Keratinocyte (primary cell): Measurements from ENCODE around the gene INKA2.

Experiments used
- EZH2 ChIP-seq: IDR thresholded peaks from one replicate; pipeline ENCODE4 v1.6.1; 2012; ENCODE audit warnings: inconsistent platforms, mild to moderate bottlenecking, low read length, moderate library complexity
- TF ChIP-seq, protein P1 (sequence below), 3 experiments: IDR thresholded peaks in 1 of 3; conservative IDR thresholded peaks in 1 of 3; optimal IDR thresholded peaks in 1 of 3; 2 replicates in 2 of 3; 3 replicates in 1 of 3; pipeline versions ENCODE3 to v1.5.1; 2011; ENCODE audit warnings: low read length in 3 of 3, mild to moderate bottlenecking in 3 of 3, moderate library complexity in 2 of 3, control low read depth in 1 of 3, inconsistent platforms in 1 of 3; ENCODE audit not compliant: insufficient read depth in 2 of 3; ENCODE audit errors: extremely low read depth in 1 of 3

DNA sequence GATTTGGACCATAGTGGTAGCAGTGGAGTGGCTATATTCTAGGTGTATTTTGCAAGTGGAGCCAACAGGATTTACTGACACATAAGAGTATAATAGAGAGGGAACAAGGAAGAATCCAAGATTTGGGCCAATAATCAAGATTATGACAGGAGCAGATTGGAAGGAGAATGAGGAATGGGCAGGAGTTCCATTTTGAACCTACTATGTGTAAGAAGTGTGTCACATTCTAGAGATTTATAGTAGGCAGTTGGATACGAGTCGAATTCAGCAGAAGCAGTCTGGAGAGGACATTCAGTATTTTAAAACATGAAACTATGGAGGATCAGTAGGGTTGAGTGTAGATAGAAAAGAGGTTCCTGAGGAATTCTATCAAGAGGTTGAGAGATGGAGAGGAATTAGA, 21.7 kb downstream of the INKA2 start:
- TF ChIP-seq EZH2, result no peak
- TF ChIP-seq, protein P1, sequence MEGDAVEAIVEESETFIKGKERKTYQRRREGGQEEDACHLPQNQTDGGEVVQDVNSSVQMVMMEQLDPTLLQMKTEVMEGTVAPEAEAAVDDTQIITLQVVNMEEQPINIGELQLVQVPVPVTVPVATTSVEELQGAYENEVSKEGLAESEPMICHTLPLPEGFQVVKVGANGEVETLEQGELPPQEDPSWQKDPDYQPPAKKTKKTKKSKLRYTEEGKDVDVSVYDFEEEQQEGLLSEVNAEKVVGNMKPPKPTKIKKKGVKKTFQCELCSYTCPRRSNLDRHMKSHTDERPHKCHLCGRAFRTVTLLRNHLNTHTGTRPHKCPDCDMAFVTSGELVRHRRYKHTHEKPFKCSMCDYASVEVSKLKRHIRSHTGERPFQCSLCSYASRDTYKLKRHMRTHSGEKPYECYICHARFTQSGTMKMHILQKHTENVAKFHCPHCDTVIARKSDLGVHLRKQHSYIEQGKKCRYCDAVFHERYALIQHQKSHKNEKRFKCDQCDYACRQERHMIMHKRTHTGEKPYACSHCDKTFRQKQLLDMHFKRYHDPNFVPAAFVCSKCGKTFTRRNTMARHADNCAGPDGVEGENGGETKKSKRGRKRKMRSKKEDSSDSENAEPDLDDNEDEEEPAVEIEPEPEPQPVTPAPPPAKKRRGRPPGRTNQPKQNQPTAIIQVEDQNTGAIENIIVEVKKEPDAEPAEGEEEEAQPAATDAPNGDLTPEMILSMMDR (optimal IDR thresholded peaks at IDR 0.05 in 1 of 3, IDR thresholded peaks at IDR 0.05 in 1 of 3, conservative IDR thresholded peaks at IDR 0.05 in 1 of 3; ENCODE audit: extremely low read depth in 1 of 3, insufficient read depth in 2 of 3, low read length in 3 of 3), result no peak
